ENCODE measurements around the gene ACOX3.
"Not testable (repeated sequence)": the region's sequence is repeated elsewhere in the genome, so short reads cannot be mapped to it uniquely, and the experiment has no call there.

ACOX3 gene

GRCh38 chr4:8419222-8420041 is 21.1 kb downstream of the ACOX3 start:
- Mint-ChIP-seq H3K36me3 (ENCODE audit: insufficient read depth) (peaks cover 11% of the 10 kb centered on the region), H3K9me3 (no peaks in the 10 kb centered on the region), H3K27me3 (no peaks in the 10 kb centered on the region), H3K4me3 (no peak overlapping the region), H3K27ac (ENCODE audit: low read depth) (peak overlapping the region; percentile 8), H3K4me1 (peaks cover 20% of the 10 kb centered on the region)
- ATAC-seq (replicated peaks; ENCODE audit: extremely low read depth, poor library complexity, severe bottlenecking) = peak; percentile 86
- DNase-seq (ENCODE audit: low spot score in 2 of 2) = no peak

DNA sequence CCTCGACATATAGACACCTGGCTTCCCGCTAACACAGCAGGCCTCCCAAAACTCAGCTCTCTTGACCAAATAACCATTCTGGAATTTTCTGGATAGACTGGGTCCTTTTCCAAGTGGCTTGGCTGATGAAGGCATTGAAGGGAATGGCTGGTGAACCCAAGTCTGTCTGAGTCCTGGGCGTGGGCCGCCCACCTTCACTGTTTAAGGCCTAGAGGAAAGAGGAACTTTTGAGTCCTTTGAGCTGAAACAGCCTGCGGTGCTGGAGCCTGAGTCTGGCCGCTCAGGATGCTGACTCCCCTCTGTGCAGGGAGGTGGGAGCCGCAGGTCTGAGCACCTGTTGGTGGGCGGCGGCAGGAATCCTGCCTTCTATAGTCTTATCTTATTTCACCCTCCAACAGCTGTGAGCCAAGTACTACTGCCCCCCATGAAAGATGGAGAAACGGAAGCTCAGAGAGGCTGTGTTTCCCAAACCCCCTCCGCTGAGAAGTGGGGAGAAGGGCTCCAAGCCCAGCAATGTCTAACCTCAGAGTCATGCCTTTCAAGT is 23.4 kb downstream of the ACOX3 start:
- no peak for DNase-seq (ENCODE audit: low spot score in 2 of 2)
- Mint-ChIP-seq H3K4me1 (peaks cover 27% of the 10 kb centered on the region), H3K27ac (ENCODE audit: low read depth) (no peak overlapping the region), H3K27me3 (no peaks in the 10 kb centered on the region), H3K4me3 (no peak overlapping the region), H3K36me3 (ENCODE audit: insufficient read depth) (peaks cover 19% of the 10 kb centered on the region), H3K9me3 (no peaks in the 10 kb centered on the region)
- ATAC-seq (replicated peaks; ENCODE audit: extremely low read depth, poor library complexity, severe bottlenecking) = no peak

DNA sequence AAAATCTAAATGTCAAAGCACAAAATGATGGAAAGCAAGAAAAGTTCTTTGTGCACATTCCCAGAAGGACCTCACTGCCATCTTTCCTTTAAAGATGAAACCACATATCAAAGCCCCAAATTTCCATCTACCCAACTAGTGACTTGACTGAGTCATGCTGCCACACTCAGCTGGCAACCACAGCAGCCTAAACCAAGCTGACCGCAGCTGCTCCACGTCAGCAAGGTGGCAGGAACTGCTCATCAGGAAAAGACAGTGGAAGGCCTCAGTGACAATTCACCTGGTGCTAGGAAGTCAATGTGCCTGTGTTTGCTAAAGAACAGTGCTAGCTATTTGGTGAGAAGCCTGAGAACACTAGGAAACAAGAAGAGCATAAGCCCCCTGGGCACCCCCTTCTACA is 26.1 kb downstream of the ACOX3 start:
- DNase-seq (ENCODE audit: low spot score in 2 of 2) = peak in 1 of 2 donors; percentile 26
- ATAC-seq (replicated peaks; ENCODE audit: extremely low read depth, poor library complexity, severe bottlenecking) = no peak
- Mint-ChIP-seq H3K4me1 (peaks cover 31% of the 10 kb centered on the region), H3K9me3 (no peaks in the 10 kb centered on the region), H3K27me3 (no peaks in the 10 kb centered on the region), H3K4me3 (peak overlapping the region; percentile 7), H3K27ac (ENCODE audit: low read depth) (peak overlapping the region; percentile 61), H3K36me3 (ENCODE audit: insufficient read depth) (peaks cover 27% of the 10 kb centered on the region)

- ATAC-seq (replicated peaks; ENCODE audit: extremely low read depth, poor library complexity, severe bottlenecking) (no peak), DNase-seq (ENCODE audit: low spot score in 2 of 2) (no peak)
- H3K9me3 Mint-ChIP-seq = no peaks in the 10 kb centered on the region
- H3K4me1 Mint-ChIP-seq = peaks cover 35% of the 10 kb centered on the region
- no peak overlapping the region for H3K27ac Mint-ChIP-seq (ENCODE audit: low read depth)
- H3K36me3 Mint-ChIP-seq (ENCODE audit: insufficient read depth) = peaks cover 29% of the 10 kb centered on the region
- H3K4me3 Mint-ChIP-seq = no peak overlapping the region
- no peaks in the 10 kb centered on the region for H3K27me3 Mint-ChIP-seq
Measured at GRCh38 chr4:8412288-8412687, 28.2 kb downstream of the ACOX3 start.

DNA sequence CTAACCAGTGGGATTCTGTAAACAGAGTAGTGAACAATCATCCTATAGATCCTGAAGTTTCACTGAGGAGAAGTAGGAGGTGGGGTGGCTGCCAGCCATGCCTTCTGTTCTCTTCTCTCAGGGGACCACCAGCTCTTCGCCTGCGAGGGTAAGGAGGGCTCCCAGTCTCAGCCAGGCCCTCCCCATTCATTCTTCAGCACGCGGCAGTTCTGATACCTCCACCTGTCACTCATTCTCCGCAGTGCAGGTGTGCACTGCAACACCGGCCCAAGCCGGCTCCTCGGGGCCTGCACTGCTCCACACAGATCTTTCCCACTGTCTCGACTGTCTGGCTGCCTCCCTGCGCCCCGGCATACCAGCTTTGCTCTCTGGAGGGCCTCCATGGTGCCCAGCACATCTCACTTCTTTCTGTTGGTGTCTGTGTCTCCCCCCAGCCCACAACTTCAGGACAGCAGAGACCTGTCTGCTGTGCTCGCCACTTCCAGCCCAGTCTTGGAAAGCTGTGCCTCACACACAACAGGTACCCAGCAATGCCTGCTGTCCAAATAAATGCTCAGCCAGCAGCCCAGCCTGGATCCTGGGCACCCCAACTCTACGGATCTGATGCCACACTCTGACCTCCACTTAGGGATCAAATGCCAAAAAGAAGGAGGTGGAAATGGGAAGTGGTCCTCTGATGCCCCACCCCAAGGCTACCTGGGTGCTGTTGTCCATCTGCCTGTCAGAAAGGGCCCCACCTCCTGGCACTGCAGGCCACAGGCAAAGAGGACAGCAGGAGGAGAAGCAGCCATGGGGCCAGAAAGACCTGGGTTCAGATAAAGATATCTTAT is 29.0 kb downstream of the ACOX3 start:
- Mint-ChIP-seq H3K4me1 (peaks cover 35% of the 10 kb centered on the region), H3K27me3 (no peaks in the 10 kb centered on the region), H3K9me3 (no peaks in the 10 kb centered on the region), H3K4me3 (no peak overlapping the region), H3K27ac (ENCODE audit: low read depth) (no peak overlapping the region), H3K36me3 (ENCODE audit: insufficient read depth) (peaks cover 26% of the 10 kb centered on the region)
- ATAC-seq (replicated peaks; ENCODE audit: extremely low read depth, poor library complexity, severe bottlenecking) (no peak), DNase-seq (ENCODE audit: low spot score in 2 of 2) (no peak)

- Mint-ChIP-seq H3K36me3 (ENCODE audit: insufficient read depth) (peaks cover 26% of the 10 kb centered on the region), H3K27ac (ENCODE audit: low read depth) (peak overlapping the region; percentile 85), H3K4me1 (peaks cover 35% of the 10 kb centered on the region), H3K4me3 (no peak overlapping the region), H3K27me3 (no peaks in the 10 kb centered on the region), H3K9me3 (no peaks in the 10 kb centered on the region)
- ATAC-seq (replicated peaks; ENCODE audit: extremely low read depth, poor library complexity, severe bottlenecking) (no peak), DNase-seq (ENCODE audit: low spot score in 2 of 2) (no peak)
Measured at GRCh38 chr4:8410641-8411271, 29.8 kb downstream of the ACOX3 start.

- Mint-ChIP-seq H3K36me3 (ENCODE audit: insufficient read depth) (peaks cover 22% of the 10 kb centered on the region), H3K9me3 (no peaks in the 10 kb centered on the region), H3K4me3 (no peak overlapping the region), H3K27ac (ENCODE audit: low read depth) (peak overlapping the region; percentile 85), H3K27me3 (no peaks in the 10 kb centered on the region), H3K4me1 (peaks cover 35% of the 10 kb centered on the region)
- no peak for DNase-seq (ENCODE audit: low spot score in 2 of 2)
- no peak for ATAC-seq (replicated peaks; ENCODE audit: extremely low read depth, poor library complexity, severe bottlenecking)
Measured at GRCh38 chr4:8410066-8410625, 30.4 kb downstream of the ACOX3 start.

DNA sequence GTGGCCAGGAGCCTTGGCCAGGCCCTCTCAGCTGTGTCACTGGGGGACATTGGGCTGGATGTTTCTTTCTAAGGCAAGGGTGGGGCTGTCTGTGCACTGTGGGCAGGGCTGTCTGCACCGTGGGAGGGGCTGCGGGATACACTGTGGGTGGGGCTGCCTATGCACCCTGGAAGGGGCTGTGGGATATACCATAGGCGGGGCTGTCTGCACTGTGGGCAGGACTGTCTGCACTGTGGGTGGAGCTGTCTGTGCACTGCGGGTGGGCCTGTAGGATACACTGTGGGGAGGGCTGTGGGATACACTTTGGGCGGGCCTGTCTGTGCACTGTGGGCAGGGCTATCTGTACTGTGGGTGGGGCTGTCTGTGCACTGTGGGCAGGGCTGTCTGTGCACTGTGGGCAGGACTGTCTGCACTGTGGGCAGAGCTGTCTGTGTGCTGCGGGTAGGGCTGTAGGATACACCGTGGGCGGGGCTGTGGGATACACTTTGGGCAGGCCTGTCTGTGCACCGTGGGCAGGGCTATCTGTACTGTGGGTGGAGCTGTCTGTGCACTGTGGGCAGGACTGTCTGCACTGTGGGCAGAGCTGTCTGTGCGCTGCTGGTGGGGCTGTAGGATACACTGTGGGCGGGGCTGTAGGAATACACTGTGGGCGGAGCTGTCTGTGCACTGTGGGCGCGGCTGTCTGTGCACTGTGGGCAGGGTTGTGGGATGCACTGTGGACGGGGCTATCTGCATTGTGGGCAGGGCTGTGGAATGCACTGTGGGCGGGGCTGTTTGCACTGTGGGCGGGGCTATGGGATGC is 31.1 kb downstream of the ACOX3 start:
- Mint-ChIP-seq H3K9me3 (no peaks in the 10 kb centered on the region), H3K27me3 (no peaks in the 10 kb centered on the region), H3K36me3 (ENCODE audit: insufficient read depth) (peaks cover 20% of the 10 kb centered on the region), H3K27ac (ENCODE audit: low read depth) (peak overlapping the region; percentile 85), H3K4me1 (peaks cover 29% of the 10 kb centered on the region), H3K4me3 (peak overlapping the region; percentile 26)
- DNase-seq (ENCODE audit: low spot score in 2 of 2) = peak; percentile 71 to 90
- peak; percentile 90 for ATAC-seq (replicated peaks; ENCODE audit: extremely low read depth, poor library complexity, severe bottlenecking)

DNA sequence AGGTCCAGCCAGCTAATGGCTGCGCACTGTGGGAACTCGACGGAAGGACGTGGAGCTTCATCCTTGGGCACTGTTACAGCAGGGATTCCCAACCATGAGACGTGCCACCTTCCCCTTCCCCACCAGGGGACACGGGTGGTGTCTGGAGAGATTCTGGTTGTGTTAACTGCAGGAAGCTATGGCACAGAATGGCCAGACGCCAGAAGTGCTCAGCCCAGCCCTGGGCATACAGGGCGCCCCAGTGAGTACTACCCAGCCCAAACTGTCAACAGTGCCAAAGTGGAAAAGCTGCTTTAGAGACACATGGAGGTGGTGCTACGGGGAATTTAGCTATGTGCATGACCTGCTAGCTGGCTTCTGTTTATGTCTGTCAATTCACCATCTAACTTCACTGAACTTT is 32.8 kb downstream of the ACOX3 start:
- Mint-ChIP-seq H3K4me3 (no peak overlapping the region), H3K4me1 (peaks cover 20% of the 10 kb centered on the region), H3K36me3 (ENCODE audit: insufficient read depth) (peaks cover 18% of the 10 kb centered on the region), H3K27ac (ENCODE audit: low read depth) (no peak overlapping the region), H3K27me3 (no peaks in the 10 kb centered on the region), H3K9me3 (no peaks in the 10 kb centered on the region)
- no peak for DNase-seq (ENCODE audit: low spot score in 2 of 2)
- no peak for ATAC-seq (replicated peaks; ENCODE audit: extremely low read depth, poor library complexity, severe bottlenecking)

DNA sequence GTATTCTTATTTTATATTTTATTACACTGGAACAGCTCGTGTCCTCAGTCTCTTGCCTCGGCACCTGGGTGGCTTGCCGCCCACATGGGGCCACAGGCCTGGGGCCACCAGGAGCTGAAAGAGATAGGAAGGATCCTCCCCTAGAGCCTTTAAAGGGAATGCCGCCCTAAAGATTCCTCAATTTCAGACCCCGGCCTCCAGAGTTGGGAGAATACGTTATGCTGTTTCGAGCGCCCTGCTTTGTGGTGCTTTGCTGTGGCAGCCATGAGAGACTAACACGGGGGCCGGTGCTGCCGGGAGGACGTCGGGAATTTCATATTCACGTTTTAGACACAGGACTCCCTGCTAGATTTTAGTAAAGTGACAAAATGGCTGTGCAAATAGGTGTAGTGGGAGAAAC is 33.2 kb downstream of the ACOX3 start:
- H3K27me3 Mint-ChIP-seq = no peaks in the 10 kb centered on the region
- no peak overlapping the region for H3K4me3 Mint-ChIP-seq
- ATAC-seq (replicated peaks; ENCODE audit: extremely low read depth, poor library complexity, severe bottlenecking) = no peak
- peaks cover 20% of the 10 kb centered on the region for H3K4me1 Mint-ChIP-seq
- H3K9me3 Mint-ChIP-seq = no peaks in the 10 kb centered on the region
- peaks cover 16% of the 10 kb centered on the region for H3K36me3 Mint-ChIP-seq (ENCODE audit: insufficient read depth)
- H3K27ac Mint-ChIP-seq (ENCODE audit: low read depth) = no peak overlapping the region
- no peak for DNase-seq (ENCODE audit: low spot score in 2 of 2)

GRCh38 chr4:8406887-8407286 is 33.6 kb downstream of the ACOX3 start:
- not testable (repeated sequence) for DNase-seq (ENCODE audit: low spot score in 2 of 2); ATAC-seq (replicated peaks; ENCODE audit: extremely low read depth, poor library complexity, severe bottlenecking); H3K9me3 Mint-ChIP-seq; H3K27me3 Mint-ChIP-seq; H3K4me3 Mint-ChIP-seq; H3K27ac Mint-ChIP-seq (ENCODE audit: low read depth)
- Mint-ChIP-seq H3K36me3 (ENCODE audit: insufficient read depth) (peaks cover 16% of the 10 kb centered on the region), H3K4me1 (peaks cover 20% of the 10 kb centered on the region)

DNA sequence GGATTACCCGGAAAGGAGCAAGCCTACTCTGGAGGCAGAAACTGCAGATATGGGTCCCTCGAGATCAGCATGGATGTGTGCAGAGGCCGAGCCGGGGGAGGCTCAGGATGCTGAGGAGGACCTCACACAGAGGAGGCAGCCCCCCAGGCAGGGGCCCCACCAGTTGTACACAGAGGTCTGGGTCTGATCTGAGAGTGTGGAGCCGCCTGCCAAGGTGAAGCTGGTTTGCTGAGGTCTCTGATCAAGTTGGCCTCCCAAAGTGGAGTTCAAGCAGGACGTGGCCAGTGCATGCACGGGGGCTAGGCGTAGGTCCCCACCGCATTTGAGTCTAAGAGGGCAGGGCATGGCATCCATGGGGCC is 35.0 kb downstream of the ACOX3 start:
- H3K4me3 Mint-ChIP-seq = no peak overlapping the region
- DNase-seq (ENCODE audit: low spot score in 2 of 2) (no peak), ATAC-seq (replicated peaks; ENCODE audit: extremely low read depth, poor library complexity, severe bottlenecking) (no peak)
- H3K27me3 Mint-ChIP-seq = no peaks in the 10 kb centered on the region
- no peak overlapping the region for H3K27ac Mint-ChIP-seq (ENCODE audit: low read depth)
- H3K9me3 Mint-ChIP-seq = no peaks in the 10 kb centered on the region
- H3K4me1 Mint-ChIP-seq = peaks cover 16% of the 10 kb centered on the region
- H3K36me3 Mint-ChIP-seq (ENCODE audit: insufficient read depth) = peaks cover 13% of the 10 kb centered on the region
